GM18519 (cell line): ENCODE results near the gene ZNF600.
"Not testable (repeated sequence)": the region's sequence is repeated elsewhere in the genome, so short reads cannot be mapped to it uniquely, and the experiment has no call there.

Experiments
- ATAC-seq: cut with Tn5 transposase; IDR thresholded peaks from one replicate; pipeline ENCODE4 v1.9.1; 2021; ENCODE audit warnings: mild to moderate bottlenecking, moderate library complexity; ENCODE audit not compliant: unreplicated experiment, low FRiP score

Gene ZNF600

GRCh38 chr19:52742516-52742915, 44.1 kb downstream of the ZNF600 start:
- ATAC-seq = no peak

- no peak for ATAC-seq
These were observed 44.6 kb downstream of the ZNF600 start for GRCh38 chr19:52741951-52742485.

GRCh38 chr19:52741371-52741770, 45.2 kb downstream of the ZNF600 start:
- ATAC-seq = not testable (repeated sequence)

- ATAC-seq = no peak
These were observed 47.0 kb downstream of the ZNF600 start for GRCh38 chr19:52739576-52739975.

- no peak for ATAC-seq
These were observed 50.9 kb downstream of the ZNF600 start for GRCh38 chr19:52735734-52736133.

- peak; percentile 68 for ATAC-seq
These were observed 51.5 kb downstream of the ZNF600 start, which contains the start of gene ZNF611 for GRCh38 chr19:52734893-52735661. ZNF611 (minus strand) TSS chr19:52735044; CDS start chr19:52715894, 19,150 bp downstream.

- ATAC-seq = peak; percentile 16
These were observed 52.2 kb downstream of the ZNF600 start for GRCh38 chr19:52734331-52734892.

- ATAC-seq = not testable (repeated sequence)
These were observed 60.5 kb downstream of the ZNF600 start for GRCh38 chr19:52726051-52726450.

GRCh38 chr19:52725528-52725961, 61.0 kb downstream of the ZNF600 start:
- no peak for ATAC-seq

- ATAC-seq = no peak
These were observed 61.7 kb downstream of the ZNF600 start for GRCh38 chr19:52724701-52725514.

GRCh38 chr19:52723907-52724598, 62.5 kb downstream of the ZNF600 start:
- ATAC-seq = not testable (repeated sequence)

GRCh38 chr19:52722062-52723003, 64.3 kb downstream of the ZNF600 start:
- ATAC-seq = no peak

- not testable (repeated sequence) for ATAC-seq
These were observed 66.0 kb downstream of the ZNF600 start for GRCh38 chr19:52720541-52720940.

GRCh38 chr19:52716522-52716921, 70.1 kb downstream of the ZNF600 start:
- ATAC-seq = no peak

- not testable (repeated sequence) for ATAC-seq
These were observed 70.7 kb downstream of the ZNF600 start for GRCh38 chr19:52715902-52716301.

- not testable (repeated sequence) for ATAC-seq
These were observed 71.3 kb downstream of the ZNF600 start for GRCh38 chr19:52715330-52715729.
